ENCODE results near the gene PRKAG3.
A peak's percentile ranks its signal among the peaks of the same experiment; 100 is the strongest.

The PRKAG3 gene

DNA sequence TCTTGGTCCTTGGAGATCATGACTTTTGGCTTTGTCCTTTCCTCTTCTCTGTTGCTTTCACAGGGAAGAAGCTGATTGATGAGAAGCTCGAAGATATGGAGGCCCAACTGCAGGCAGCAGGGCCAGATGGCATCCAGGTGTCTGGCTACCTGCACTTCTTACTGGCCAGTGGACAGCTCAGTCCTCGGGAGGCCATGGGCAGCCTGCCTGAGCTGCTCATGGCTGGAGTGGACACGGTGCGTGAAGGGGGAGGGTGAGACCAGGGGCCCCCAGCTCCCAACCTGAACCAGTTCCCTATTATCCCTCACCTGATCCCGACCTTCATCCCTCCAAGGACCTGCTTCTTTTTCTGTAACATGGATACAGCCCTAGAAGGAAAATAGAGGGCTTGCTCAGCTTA, 18.7 kb downstream of the PRKAG3 start:
- no peak for DNase-seq

DNA sequence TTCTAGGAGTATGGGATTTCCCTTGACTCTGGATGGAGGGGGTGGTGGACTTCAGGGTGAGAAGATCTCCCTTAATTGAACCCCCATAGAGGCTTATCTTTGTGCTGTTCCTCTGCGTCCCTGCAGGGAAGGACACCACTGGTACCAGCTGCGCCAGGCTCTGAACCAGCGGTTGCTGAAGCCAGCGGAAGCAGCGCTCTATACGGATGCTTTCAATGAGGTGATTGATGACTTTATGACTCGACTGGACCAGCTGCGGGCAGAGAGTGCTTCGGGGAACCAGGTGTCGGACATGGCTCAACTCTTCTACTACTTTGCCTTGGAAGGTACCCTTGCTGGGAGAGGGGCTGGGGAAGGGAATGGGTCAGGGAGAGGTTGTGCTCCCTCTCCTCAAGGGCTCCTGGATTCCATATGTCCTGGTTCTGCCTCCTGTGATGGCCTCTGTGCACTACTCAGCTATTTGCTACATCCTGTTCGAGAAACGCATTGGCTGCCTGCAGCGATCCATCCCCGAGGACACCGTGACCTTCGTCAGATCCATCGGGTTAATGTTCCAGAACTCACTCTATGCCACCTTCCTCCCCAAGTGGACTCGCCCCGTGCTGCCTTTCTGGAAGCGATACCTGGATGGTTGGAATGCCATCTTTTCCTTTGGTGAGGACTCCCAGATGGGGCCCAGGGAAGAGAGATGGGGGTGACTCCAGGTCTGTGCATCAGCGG, 19.3 kb downstream of the PRKAG3 start:
- DNase-seq, result no peak

DNA sequence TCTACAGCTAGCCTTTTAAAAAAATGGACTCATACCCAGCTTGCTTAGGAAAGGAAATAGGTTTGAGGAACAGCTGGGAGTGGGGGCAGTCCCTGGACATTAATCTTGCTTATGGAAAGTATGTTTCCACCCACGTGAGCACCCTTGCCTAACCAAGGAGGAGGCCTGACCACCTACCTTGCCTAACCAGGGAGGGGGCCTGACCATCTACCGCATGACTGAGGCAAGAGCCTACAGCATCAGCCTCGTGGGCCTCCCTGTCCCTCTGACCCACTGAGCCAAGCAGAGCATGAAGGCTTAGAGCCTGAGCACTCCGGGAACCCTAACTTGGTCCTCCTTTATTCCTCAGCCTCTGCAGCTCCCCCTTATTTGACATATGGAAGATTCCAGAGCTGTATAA, 20.2 kb downstream of the PRKAG3 start:
- no peak for DNase-seq

DNA sequence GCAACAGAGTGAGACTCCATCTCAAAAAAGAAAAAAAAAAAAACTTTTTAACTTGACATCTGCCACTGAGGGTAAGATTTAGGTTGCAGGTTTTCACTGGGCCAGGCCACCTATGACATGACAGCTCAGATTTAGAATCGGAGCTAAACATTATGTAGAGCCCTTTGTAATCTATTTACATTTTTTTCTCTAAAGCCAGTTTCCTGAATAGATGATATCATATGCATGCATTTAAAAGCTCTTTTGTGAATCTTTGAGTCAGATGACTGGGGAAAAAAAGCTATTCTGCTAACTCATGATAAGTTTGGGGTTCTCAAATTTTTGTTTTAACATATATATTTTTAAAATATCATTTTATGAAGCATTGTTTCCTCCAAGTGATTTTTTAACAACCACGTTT, 21.3 kb downstream of the PRKAG3 start:
- DNase-seq, result no peak

DNA sequence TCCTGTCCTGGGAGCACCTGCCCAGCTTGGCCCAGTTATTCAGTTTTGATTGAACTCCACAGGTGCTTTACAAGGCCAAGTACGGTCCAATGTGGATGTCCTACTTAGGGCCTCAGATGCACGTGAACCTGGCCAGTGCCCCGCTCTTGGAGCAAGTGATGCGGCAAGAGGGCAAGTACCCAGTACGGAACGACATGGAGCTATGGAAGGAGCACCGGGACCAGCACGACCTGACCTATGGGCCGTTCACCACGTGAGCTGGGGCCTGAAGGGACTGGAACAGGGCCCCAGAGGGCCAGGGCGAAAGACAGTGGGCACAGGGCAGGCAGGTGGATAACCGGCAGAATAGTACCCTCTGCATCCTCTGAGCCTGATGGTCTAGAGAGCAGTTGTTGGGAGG, 22.1 kb downstream of the PRKAG3 start:
- no peak for DNase-seq

DNA sequence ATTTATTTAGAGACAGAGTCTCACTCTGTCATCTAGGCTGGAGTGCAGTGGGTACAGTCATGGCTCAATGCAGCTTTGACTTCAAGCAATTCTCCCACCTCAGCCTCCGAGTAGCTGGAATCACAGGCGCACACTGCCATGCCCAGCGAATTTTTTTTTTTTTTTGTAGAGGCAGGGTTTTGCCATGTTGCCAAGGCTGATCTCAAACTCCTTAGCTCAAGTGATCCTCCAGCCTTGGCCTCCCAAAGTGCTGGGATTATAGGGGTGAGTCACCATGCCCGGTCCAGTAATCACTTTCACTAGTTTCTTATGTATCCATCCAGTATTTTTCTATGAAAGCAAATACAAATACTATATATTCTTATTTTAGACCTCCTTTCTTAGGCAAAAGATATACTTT, 24.0 kb downstream of the PRKAG3 start:
- DNase-seq, result peak; percentile 35

DNA sequence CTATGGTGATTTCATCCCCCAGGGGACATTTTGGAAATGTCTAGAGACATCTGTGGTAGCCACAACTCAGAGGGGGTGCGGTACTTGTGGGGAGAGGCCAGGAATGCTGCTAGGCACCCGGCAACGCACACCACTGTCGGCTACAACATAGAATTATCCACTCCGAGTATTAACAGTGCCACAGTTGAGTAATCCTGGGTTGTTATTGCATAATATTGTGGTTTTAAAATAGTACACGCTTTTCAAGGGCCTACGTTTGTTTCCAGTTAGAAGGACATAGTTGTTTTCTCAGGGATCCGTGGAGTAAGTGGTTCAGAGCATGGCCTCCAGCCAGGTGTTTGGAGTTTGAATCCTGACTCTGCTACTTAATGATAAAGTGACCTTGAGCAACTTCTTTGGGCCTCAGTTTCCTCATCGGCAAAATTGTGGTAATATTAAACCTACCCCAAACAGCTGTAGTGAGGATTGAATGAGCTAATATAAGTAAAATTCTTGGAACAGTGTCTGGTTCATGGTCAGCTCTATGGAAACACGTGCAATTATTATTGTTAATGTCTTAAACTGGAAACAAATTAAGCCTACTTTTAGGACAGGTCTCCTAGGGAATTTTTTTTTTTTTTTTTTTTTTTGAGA, 25.1 kb downstream of the PRKAG3 start:
- DNase-seq, result peak; percentile 98

DNA sequence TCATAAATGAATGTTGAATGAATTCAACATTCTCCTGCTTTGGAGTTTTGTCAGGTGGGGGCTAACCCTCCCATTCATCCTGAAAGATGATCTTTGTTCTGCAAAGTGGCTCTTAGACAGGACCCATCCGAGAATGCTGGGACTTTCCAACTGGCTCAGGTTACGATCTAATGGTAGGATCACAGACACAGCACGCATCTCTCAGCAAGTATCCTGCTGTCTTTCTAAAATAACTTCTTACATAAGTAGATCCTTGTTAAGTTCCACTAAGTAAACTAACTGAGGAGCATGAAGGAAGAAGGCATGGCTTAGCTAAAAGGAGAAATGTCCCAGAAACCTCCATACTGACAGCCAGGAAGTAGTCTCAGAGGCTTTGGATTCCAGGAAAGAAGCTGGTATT, 26.0 kb downstream of the PRKAG3 start:
- DNase-seq, result no peak

DNA sequence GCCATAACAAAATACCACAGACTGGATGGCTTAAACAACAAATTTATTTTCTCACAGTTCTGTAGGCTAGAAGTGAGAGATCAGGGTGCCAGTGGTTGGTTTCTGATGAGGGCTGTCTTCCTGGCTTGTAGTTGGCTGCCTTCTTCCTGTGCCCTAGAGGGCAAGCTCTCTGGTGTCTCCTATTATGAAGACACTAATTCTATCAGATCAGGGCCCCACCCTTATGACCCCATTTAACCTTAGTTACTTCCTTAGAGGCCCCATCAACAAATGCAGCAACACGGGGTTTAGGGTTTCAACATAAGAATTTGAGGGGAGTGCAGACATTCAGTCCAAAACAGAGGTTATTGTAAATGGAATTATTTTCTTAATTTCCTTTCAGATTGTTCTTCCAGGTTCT, 26.8 kb downstream of the PRKAG3 start:
- DNase-seq, result no peak

DNA sequence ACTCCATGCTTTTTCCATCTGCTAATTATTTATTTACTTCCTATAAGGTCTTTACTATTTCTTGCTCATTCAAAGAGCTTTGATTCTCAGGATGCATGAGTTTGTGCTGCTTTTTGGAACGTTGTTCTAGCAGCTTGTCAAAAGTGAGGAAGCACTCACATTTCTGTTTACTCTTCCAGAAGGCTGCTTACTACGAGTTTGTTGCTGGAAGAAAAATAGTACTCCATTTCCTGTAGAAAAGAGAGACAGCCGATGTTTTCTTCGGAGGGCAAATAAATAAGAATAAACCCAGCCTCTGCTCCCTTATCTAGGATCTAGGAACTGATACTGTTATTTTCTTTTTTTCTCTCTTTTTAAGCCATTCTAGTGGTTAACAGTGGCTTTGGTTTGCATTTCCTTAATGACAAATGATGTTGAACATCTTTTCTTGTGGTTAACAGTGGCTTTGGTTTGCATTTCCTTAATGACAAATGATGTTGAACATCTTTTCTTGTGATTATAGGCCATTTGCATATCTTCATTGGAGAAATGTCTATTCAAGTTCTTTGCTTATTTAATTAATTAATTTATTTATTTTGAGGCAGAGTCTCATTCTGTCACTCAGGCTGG, 29.1 kb downstream of the PRKAG3 start:
- no peak for DNase-seq

DNA sequence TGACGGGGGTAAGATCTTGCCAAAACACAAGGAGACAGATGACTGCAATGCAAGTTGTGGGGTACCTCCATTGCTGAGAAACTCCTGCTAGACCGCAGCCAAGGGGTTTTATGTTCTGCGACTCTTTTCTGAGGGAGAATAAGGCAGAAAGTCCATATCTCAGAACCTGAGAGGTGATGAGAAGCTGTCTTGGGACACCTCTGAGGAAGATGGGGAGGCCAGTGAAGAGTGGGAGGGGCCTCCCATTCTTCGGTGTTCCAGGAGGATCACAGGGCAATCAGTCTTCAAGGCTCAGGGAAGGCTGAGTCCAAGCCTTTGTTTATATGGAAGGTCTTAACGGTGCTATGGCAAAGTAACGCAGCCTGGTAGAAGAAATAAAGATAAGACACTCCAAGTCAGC, 31.6 kb downstream of the PRKAG3 start:
- DNase-seq, result no peak

DNA sequence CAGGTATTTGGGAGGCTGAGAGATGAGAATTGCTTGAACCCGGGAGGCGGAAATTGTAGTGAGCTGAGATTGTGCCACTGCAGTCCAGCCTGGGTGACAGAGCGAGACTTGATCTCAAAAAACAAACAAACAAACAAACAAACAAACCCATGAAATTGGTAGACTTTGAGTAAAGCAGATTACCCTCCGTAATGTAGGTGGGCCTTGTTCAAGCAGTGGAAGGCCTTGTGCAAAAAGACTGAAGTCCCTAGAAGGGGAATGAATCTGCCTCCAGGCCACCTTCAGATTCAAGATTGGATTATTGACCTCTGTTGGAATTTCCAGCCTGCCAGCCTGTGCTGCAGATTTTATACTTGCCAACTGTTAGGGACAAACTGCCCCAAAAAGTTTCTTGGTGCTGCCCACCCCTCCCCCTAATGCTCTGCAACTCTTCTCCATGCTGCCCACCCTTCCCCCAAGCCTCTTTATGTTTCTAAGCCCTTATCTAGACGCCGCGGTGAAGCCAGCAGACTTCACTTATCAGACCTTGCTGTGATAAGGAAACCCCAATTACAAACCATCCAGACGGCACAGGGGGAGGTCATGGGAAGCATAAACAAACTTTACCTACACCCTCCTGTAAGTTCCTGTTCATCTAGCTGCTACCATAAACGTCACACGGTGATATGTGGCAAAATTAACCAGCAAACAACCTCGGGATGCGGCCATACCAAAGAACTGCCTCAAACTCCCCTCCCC, 32.7 kb downstream of the PRKAG3 start:
- DNase-seq, result peak; percentile 70

DNA sequence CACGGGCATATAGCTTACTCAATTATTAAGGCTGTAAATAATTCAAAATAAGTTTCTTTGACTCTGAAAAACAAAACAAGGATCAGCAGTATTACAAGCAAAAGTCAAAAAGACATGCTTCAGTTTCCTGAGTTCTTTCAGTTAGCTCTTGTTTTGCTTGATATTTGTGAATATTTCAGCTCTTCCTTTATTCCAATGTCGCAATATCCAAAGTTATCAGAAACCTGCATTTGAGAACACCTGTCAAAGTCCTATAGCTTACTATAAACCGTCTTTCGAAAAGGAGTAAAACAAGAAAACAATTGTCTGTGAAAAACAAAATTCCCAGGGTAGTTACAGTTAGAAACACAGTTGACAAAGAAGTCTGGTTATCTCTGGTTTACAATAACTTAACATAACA, 34.9 kb downstream of the PRKAG3 start:
- no peak for DNase-seq

DNA sequence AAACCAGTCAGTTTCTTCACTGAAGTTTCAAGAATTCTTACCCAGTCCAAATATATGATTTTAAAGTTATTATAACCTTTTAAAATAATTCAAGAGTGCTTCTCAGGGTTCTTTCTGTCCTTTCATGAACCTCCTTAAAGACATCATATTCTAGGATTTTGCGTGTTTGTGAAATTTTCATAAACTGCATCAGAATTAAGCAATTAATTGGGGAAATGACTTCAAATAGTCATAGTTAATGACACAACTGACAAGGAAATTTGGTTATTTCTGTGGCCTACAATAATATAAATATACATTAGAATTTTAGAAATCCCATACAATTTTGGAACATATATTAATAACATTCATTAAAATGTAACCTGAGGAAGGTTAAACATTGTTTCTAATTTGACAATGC, 39.2 kb downstream of the PRKAG3 start:
- DNase-seq, result no peak

DNA sequence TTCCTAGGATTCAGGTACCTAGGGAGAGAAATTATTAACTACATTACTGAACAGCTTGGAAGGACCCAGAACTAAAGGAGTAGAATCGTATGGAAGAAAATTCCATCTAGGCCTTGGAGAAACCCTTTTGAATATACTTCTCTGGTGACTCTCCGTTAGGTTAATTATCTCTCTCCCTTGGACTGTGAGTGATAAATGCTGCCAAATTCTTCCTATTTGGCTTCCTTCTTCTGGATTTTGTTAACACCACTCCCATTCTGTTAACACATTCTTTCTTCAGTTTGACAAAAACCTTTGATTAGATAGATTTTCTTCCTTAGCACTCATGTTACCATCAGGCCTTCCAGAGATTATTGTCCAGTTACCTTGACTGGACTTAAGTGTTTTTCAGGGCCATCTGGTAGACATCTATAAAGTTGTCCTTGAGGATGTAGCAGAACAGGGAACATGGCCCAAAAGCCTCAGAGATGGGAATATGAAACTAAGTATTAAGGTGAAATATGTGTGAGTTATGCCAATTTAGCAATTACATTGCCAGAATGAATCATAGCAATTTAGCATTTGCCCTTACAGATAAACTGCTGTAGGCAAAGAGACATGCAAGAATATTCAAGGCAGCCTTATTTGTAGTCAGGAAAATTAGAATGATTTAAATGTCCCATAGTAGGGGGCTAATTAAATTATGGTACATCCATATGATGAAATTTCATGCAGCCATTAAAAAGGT, 42.9 kb downstream of the PRKAG3 start:
- no peak for DNase-seq

DNA sequence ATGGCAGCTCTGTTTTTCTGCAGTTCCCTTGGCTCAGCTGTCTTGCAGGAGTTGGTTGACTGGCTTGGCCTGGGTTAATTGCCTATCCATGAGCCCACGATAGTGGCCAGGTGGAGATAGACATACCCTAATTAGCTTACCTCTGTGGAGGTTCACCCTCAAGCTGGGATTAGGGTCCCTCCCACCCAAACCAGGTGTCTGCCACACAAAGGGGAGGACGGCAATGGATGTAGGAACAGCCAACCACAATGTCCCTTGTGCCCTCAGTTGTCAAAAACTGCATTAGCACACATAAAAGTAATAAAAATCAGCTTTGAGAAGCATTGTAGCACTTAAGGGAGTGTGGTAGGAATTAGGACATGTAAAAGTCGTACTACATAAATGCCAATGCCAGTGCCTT, 45.5 kb downstream of the PRKAG3 start:
- DNase-seq, result no peak

DNA sequence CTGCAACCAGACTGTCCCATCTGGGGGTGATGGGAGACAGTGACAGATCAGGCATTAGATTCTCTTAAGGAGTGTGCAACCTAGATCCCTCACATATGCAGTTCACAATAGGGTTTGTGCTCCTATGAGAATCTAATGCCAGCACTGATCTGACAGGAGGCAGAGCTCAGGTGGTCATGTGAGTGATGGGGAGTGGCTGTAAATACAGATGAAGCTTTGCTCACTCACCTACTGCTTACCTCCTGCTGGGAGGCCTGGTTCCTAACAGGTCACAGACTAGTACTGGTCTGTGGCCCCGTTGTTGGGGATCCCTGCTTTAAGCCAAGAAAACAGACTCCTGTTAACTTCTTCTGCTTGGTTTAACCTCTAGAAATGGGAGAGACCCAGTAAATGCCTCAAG, 46.5 kb downstream of the PRKAG3 start:
- no peak for DNase-seq

DNA sequence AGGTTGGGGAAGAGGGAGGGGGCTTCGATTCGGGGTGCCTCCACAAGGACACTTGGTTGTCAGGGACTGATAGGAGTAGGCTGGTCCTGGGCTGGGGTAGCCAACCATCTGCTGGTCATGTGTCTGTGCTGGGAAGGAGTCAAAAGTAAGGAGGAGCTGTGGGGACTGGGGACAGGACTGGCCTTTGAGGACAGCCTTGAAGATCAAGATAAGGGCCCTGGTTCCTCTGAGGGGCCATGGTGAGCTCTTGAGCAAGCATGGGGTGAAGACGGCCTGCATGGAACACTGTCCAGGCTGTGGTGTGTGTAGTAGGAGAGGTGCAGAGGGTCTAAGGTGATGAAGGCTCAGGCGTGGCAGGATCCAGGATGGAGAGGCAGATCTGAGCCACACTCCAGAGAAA, 47.9 kb downstream of the PRKAG3 start:
- no peak for DNase-seq

DNA sequence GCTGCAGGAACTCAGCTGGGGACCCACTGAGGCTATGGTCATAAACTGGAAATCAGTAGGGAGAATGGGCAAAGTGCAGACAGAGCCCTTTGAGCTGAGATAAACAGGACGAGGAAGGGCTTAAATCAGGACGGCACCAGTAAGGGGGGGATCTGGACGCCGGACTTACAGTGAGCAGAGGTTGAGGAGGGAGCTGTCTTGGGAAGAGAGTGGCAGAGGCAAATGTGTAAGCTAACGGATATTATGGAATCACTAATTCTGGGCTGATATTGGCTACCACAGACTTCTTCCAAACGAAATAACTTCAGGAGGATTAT, 49.1 kb downstream of the PRKAG3 start:
- no peak for DNase-seq

DNA sequence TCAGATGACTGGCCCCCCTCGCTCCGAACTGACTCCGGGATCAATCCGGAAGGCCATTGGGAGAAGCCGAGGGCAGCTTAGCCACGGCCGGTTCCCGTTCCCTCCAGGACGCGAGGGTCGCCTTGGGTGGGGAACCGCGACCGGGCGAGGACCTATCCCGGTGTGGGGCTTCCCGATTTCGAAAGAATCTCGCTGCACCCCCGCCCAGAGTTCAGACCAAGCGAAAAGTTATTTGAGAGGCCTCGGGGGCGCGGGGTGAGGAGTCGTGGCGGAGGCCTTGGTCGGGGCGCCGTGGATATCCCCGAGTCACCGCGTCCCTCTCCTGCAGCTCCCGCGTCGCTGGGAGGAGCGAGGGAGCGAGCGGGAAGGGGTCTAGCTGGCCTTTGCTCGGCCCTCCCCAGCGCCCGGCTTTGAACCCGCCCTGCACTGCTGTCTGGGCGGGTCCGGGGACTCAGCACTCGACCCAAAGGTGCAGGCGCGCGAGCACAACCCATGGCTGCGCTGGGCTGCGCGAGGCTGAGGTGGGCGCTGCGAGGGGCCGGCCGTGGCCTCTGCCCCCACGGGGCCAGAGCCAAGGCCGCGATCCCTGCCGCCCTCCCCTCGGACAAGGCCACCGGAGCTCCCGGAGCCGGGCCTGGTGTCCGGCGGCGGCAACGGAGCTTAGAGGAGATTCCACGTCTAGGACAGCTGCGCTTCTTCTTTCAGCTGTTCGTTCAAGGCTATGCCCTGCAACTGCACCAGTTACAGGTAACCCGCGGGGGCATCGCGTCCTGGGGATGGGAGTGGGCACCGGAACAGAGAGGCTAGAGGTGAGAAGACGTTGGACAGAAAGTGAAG, 49.7 kb downstream of the PRKAG3 start, which contains the start of gene CYP27A1:
Gene CYP27A1 (plus strand): TSS at position 457 of the 837 bp plus-strand sequence. CDS start 36 bp downstream, at position 493.
- no peak for DNase-seq

DNA sequence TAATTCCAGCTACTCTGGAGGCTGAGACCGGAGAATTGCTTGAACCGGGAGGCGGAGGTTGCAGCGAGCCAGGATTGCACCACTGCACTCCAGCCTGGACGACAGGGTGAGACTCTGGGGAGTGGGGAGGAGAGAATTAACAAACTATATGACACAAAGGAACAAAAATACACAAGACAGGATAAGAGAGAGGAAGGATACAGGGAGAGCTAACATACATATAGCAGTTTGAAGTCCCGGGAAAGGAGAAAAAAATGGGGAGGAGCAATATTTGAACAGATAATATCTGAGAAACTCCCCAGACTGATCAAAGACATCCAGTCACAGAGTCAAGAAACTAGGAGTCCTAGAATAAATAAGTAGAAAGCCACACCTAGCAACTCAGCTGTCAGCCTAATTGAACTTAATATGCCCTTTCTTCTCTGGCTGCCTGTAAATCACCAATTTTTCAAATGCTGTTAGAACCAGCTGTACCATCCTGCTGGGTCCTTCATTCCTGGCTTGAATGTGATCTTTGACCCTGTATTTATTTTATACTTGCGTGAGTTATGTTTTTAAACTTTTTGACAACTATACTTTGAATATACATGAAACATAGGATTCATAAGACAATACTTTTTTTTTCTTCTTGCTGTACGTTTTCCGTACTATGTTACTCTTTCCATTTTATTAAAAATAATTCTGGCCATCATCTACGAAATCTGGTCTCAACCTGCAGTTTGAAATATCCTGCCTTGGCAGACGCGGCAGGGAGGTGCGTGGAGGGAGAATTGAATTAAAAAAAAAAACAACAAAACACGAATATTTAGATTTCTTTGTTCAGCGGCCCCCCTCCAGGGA, 50.5 kb downstream of the PRKAG3 start:
- DNase-seq, result no peak

Data from NCI-H226 (cell line).